Left renal cortex interstitium (tissue), 4 donors: ENCODE data around the gene NOS1AP. TPM values are rescaled to one million over a fixed set of nuclear protein-coding genes. Genes with fewer than 3 reads are reported as not detected.

Experiments used
- DNase-seq, 4 donors: peaks; one replicate each; pipeline ENCODE4 v3.0.0-alpha.2; 2013; ENCODE audit warnings: low read depth in 4 of 4, low spot score in 2 of 4, missing footprints in 1 of 4
- polyA plus RNA-seq, 4 donors: library from polyadenylated mRNA; unstranded; fragments of 120-200 nt; gene quantifications; one replicate each; pipeline ENCODE4 v1.2.1, GENCODE V29; 2013; ENCODE audit not compliant: insufficient read length in 4 of 4

The NOS1AP gene
- polyA plus RNA-seq, 4 donors = 8.1 to 12.8 (median 10.7) TPM

DNA sequence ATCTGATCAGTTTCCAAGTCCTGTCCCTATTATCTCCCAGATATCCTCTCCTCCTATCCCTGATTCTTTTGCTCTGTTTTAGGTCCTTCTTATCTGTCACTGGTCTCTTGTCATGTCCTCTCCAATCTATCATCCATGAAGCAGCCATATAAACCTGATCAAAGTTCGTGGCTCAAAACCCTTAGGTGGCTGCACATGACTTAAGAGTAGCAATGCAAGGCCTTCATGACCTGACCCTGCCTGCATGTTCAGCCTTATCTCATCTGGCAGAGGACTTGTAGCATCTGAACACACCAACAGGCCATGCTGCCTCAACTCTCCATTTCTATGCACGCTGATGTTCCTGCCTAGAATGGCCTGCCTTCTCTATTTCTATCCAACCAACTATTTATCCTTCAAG is 65.2 kb downstream of the NOS1AP start:
- no peak for DNase-seq

DNA sequence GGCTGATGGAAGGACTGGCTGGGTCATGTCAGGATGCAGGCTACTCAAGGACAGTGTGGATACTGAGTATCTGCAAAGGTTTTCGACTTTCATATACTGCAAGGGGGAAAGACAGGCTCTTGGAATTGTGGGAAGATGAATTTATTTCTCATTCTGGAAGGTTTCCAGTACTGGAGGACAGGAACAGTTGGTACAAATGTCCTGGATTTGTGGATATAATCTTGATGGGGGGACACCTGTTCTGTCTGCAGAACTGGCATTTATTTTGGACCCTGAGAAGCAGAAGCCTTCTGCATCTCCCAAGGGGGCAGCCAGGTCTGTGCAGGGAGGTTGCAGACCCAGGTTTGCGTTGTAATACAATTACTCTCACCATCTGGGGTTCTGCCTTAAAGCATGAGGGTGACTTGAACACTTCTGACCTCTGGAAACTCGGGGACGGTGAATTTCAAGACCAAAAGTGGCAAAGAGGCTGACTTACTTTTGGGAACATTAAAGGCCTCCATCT is 65.8 kb downstream of the NOS1AP start:
- DNase-seq = no peak

- no peak for DNase-seq
Observed at GRCh38 chr1:162136760-162137159, 67.3 kb downstream of the NOS1AP start.

GRCh38 chr1:162137179-162137960 is 67.9 kb downstream of the NOS1AP start:
- no peak for DNase-seq

DNA sequence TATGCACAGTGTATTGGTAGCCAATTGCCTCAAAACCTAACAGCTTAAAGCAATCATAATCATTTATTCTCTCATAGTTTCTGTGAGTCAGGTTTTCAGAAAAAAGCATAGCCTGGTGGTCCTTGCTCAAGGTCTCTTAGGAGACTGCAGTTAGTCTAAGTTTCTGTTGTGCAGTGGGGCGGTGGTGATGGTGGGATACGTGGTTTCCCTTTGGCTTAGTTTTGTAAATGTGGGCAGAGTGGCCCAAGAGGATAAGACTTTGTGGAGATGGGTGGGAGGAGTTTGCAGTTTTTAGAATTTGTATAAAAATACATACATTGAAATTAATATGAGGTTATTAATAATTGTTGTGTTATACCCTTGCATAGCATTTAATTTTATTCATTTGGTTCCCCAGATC is 68.6 kb downstream of the NOS1AP start:
- no peak for DNase-seq

DNA sequence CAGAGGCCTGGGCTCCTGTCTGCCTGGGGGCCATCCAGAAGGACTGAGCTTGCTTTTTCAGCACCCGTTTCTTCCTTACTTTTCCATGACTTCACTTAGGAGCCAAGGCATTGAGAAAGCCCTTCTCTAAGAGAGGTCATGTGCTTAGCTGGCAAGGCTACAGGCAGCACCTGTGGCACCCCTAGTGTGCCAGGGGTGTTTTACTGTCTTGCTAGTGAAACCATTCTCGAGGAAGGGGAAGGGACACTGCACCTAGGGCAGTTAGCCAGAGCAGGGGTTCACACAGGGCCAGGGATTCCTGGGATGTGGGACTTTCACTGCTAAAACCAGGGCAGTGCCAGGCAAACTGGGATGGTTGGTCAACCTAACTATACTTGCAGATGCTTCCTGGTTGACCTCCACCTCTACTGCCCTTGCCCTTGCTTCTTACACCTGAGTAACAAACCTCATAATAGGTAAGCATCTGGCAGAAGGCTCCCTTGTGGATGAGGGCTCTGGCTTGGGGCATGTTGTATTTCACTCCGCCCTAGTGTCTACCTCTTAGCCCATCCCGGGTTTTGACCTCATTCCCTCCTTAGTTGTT is 69.2 kb downstream of the NOS1AP start:
- DNase-seq = no peak

DNA sequence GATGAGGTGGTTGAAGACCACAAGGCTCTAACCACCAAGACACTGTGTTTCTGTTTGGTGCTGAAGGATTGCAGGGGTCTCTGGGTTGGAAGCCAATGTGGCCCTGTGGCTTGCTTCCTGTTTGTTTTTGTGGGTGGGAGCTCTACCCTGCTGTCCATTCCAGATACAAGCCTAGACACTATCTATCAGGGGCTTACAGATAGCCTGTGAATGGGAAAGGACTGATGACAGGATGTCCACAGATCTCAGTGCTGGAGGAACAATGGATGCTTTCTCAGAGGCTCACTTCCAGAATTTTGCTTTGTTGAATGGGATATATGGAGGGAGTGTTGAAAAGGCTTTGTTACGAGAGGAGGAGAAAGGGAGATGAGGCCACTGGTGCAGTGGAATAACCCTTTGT is 69.7 kb downstream of the NOS1AP start:
- DNase-seq = no peak

GRCh38 chr1:162141281-162142054 is 72.0 kb downstream of the NOS1AP start:
- DNase-seq = no peak

- DNase-seq = no peak
Observed at GRCh38 chr1:162142968-162143367, 73.5 kb downstream of the NOS1AP start.

DNA sequence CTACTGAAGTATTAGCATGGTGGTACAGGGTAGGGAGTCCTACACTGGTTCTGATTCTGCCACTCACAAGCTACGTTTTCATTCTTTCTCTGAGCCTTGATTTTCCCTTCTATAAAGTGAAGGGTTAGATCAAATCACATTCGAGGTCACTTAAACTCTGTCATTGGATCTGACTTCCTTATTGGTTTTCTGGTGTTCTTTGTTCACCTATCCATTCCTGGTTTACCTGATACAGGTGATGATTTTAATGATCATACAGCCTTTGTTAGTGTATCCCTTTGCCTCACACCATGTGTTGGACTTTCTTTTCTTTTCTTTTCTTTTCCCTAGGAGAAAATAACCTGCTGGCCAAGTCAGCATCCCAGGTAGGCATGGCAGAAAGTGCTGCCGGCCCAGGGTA is 74.8 kb downstream of the NOS1AP start:
- no peak for DNase-seq

- DNase-seq = no peak
Observed at GRCh38 chr1:162144853-162145252, 75.4 kb downstream of the NOS1AP start.

DNA sequence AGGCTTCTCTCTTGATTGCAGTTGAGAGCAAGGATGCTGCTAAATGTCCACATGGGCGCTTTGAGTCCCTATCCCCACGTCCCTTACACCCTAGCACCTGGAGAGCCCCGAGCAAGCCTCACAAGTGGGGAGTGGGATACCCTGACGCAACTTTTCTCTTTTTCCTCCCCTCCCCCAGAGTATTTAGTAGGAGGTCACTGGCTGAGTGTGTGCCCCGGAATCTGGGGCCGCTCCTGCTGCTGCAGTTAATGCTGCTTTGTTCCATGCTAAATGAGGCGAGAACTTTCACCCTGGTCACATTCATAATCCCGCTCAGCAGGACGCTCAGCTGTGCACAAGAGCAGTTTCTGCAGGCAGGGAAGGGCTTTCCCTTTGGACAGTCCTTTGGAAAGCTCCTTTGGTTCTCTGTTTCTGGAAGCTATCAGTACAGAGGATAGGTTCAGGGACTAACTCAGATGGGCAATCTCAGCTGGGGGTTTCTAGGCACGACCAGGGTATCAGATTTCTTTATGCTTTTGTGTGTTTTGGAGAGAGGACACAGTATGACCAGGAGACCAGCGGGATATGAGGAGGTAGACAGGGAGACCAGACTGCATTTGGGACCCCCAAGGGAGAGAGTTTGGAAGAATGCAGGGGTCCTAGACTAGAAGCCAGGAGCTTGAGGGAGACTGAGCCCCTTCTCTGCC is 75.9 kb downstream of the NOS1AP start:
- DNase-seq = peak; percentile 34 to 68 (median 58)

DNA sequence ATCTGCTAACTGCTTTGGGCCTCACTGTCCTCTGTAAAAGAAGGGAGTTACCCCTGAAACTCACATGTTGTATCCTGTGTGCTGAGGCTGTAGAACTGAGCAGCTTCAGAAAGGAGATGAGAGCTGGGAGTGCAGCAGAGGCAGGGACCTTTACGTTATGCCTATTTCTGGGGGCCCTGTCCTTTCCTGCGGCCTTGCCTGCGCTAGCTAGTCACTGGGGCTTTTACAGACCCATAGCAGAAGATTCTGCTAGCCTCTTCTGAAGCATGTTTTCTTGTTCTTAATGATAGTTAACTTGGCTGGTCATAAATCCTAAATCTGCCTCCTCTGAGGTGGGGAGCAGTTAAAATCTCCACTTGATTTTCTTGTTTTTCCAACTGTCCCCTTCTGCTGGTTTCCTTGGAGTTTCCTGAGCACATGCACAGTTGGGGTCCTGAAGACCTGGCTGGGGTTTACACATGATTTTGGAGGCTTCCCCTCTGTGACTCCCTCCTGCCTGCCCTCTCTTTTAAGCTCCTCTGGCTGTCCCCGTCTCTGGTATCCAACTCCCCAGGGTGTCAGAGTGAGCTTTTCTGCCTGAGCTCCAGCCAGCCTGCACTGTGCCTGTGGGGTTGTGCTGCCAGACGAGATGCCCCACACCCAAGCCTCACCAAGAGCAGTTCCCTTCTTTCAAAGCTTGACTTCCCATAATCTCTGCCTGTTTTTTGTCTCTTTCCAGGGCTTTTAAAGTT is 76.6 kb downstream of the NOS1AP start:
- DNase-seq = no peak

- no peak for DNase-seq
Observed at GRCh38 chr1:162147760-162148159, 78.3 kb downstream of the NOS1AP start.

GRCh38 chr1:162150112-162150511 is 80.6 kb downstream of the NOS1AP start:
- DNase-seq = no peak

DNA sequence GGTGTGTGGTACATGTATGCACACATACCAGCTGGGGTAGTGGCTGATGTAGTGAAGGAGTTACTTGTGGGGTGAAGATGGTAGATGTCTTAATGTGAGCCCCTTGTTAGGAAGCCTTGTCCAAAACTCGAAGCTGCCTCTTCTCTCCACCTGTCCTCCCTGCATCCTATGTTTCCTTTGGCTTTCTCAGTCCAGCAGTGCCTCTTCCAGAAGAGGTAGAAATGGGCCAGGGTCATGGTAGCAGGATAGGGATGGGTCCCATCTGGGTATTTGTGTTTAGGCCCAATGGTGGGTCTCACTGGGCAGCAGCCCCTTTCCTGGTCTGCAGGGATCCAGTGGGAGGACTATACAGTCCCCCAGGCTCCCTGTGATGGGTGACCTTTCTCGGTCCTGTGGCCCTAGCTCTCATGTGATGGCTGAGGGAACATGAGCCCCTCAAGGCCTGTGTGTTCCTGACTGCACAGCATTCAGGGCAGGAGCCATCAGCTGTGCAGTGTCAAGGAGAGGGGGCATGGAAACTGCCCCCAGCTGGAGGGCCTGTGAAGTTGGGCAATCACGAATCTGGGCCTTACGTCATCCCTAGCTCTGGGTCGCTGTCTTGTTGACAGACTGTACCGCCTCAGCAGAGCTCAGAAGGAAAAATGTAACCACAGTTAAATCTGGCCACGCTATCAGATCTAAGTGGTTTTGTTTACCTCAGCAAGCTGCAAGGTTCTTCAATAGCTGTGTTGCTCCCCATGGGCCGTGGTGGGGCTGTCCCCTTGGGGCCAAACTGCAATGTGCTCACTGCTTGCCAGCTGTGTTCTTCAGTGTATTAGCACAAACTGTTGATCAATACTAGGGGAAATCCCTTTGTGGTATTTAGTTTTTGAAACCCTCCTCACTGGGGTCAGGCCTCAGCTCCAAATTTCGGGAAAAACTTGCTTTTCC is 82.7 kb downstream of the NOS1AP start:
- no peak for DNase-seq

GRCh38 chr1:162153374-162153773 is 83.9 kb downstream of the NOS1AP start:
- DNase-seq = no peak

DNA sequence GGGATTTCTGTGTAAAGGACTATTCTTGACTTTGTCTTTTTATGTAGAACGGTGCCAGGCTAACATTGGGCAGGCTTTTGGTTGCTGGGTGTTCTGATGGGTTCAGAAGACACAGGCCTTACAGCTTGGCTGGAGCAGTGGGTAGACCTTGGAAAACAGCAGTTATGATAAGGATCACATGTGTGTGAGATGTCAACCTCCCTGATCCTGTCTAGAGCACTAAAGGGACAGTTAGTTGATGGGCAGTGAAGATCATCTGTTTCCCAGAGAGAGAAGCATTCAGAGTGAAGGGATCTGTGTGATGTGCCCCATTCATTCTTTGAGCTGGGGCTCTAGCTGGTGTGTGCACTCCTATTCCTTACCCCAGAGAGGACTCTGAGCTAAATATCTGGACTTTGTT is 88.0 kb downstream of the NOS1AP start:
- no peak for DNase-seq

- DNase-seq = no peak
Observed at GRCh38 chr1:162158624-162159271, 89.3 kb downstream of the NOS1AP start.
